Mesodermal cell (in vitro differentiated cells): ENCODE data around the gene DEPDC1B. TPM values are rescaled to one million over a fixed set of nuclear protein-coding genes. Genes with fewer than 3 reads are reported as not detected.
"Not testable (repeated sequence)": the region's sequence is repeated elsewhere in the genome, so short reads cannot be mapped to it uniquely, and the experiment has no call there.

Experiments
- H3K27ac ChIP-seq: 2 replicates; pipeline ENCODE4 v1.7.0; 2013; ENCODE audit warnings: mild to moderate bottlenecking, low read depth, low read length, moderate library complexity; ENCODE audit not compliant: severe bottlenecking
- H3K36me3 ChIP-seq: 2 replicates; pipeline ENCODE4 v1.7.1; 2013; ENCODE audit warnings: mild to moderate bottlenecking, low read length, moderate library complexity; ENCODE audit not compliant: control insufficient read depth, insufficient read depth
- H3K4me1 ChIP-seq: one replicate; pipeline ENCODE4 v1.7.1; 2013; ENCODE audit warnings: mild to moderate bottlenecking, low read length; ENCODE audit not compliant: insufficient read depth, control insufficient read depth, poor library complexity, severe bottlenecking
- H3K4me3 ChIP-seq: 2 replicates; pipeline ENCODE4 v1.7.0; 2013; ENCODE audit warnings: low read length, control low read depth, mild to moderate bottlenecking; ENCODE audit not compliant: insufficient read depth, poor library complexity, severe bottlenecking; ENCODE audit errors: extremely low read depth
- H3K9me3 ChIP-seq: 2 replicates; pipeline ENCODE4 v1.7.1; 2013; ENCODE audit warnings: mild to moderate bottlenecking, low read length, moderate library complexity; ENCODE audit not compliant: control insufficient read depth
- WGBS, 2 experiments: methylation state at CpG; one replicate each; pipeline ENCODE4 v1.1.5; 2013; ENCODE audit warnings: missing lambda C conversion rate in 2 of 2; ENCODE audit not compliant: insufficient coverage in 2 of 2; 5-methylcytosine and 5-hydroxymethylcytosine counted together
- polyA plus RNA-seq, 2 experiments: library from polyadenylated mRNA; stranded (reverse); fragments of 50-300 nt; gene quantifications; one replicate each; pipeline ENCODE4 v1.2.3, GENCODE V29; 2013

DEPDC1B gene
- polyA plus RNA-seq (2013, experiment 1 of 2), result 25.8 TPM
- 25.4 TPM for polyA plus RNA-seq (2013, experiment 2 of 2)

GRCh38 chr5:60699609-60700415, at the start of gene DEPDC1B:
Gene DEPDC1B (minus strand): TSS chr5:60700166. CDS start chr5:60700093, 73 bp downstream.
- no peaks in the 10 kb centered on the region for H3K9me3 ChIP-seq
- WGBS, 2 experiments, result 0% methylated on average over 61 to 63 of the region's 72 CpGs

GRCh38 chr5:60744682-60745081, 44.7 kb upstream of the DEPDC1B start:
- no peak overlapping the region for H3K4me3 ChIP-seq
- H3K4me1 ChIP-seq, result peaks cover 4% of the 10 kb centered on the region
- no peak overlapping the region for H3K27ac ChIP-seq
- H3K36me3 ChIP-seq, result no peaks in the 10 kb centered on the region
- H3K9me3 ChIP-seq, result peaks cover 5% of the 10 kb centered on the region
- WGBS, 2 experiments, result 87 to 98% methylated on average over 6 of the region's 6 CpGs

More at GRCh38 chr5:60699609-60700415, at the start of gene DEPDC1B:
- Histone ChIP-seq H3K4me1 (no peaks in the 10 kb centered on the region), H3K36me3 (peaks cover 5% of the 10 kb centered on the region), H3K4me3 (peak within 1 kb of the TSS; percentile 74), H3K27ac (peak within 1 kb of the TSS; percentile 94)

- no peak overlapping the region for H3K27ac ChIP-seq
- 92 to 93% methylated on average over 39 of the region's 40 CpGs for WGBS, 2 experiments
- peaks cover 4% of the 10 kb centered on the region for H3K4me1 ChIP-seq
- peaks cover 6% of the 10 kb centered on the region for H3K9me3 ChIP-seq
- no peaks in the 10 kb centered on the region for H3K36me3 ChIP-seq
- H3K4me3 ChIP-seq, result no peak overlapping the region
Observed at GRCh38 chr5:60743511-60744314, 43.7 kb upstream of the DEPDC1B start.

- no CpG with 5 or more reads among the region's 2 CpGs for WGBS, 2 experiments
- H3K27ac ChIP-seq, result no peak overlapping the region
Observed at GRCh38 chr5:60740322-60740721, 40.4 kb upstream of the DEPDC1B start.

GRCh38 chr5:60738933-60739332, 39.0 kb upstream of the DEPDC1B start:
- 52 to 56% methylated on average over 3 of the region's 3 CpGs for WGBS, 2 experiments
- H3K27ac ChIP-seq, result no peak overlapping the region

More at GRCh38 chr5:60740322-60740721, 40.4 kb upstream of the DEPDC1B start:
- peaks cover 6% of the 10 kb centered on the region for H3K9me3 ChIP-seq
- H3K4me1 ChIP-seq, result no peaks in the 10 kb centered on the region
- H3K36me3 ChIP-seq, result no peaks in the 10 kb centered on the region
- H3K4me3 ChIP-seq, result no peak overlapping the region

GRCh38 chr5:60738461-60738860, 38.5 kb upstream of the DEPDC1B start:
- Histone ChIP-seq H3K4me1 (no peaks in the 10 kb centered on the region), H3K36me3 (no peaks in the 10 kb centered on the region), H3K9me3 (peaks cover 6% of the 10 kb centered on the region), H3K4me3 (no peak overlapping the region), H3K27ac (no peak overlapping the region)
- WGBS, 2 experiments, result 60 to 91% methylated on average over 1 to 3 of the region's 4 CpGs

More at GRCh38 chr5:60738933-60739332, 39.0 kb upstream of the DEPDC1B start:
- H3K36me3 ChIP-seq, result no peaks in the 10 kb centered on the region
- no peak overlapping the region for H3K4me3 ChIP-seq
- peaks cover 6% of the 10 kb centered on the region for H3K9me3 ChIP-seq
- H3K4me1 ChIP-seq, result no peaks in the 10 kb centered on the region

- not testable (repeated sequence) for H3K36me3 ChIP-seq, H3K4me3 ChIP-seq, H3K9me3 ChIP-seq, H3K27ac ChIP-seq, H3K4me1 ChIP-seq
Observed at GRCh38 chr5:60730858-60731257, 30.9 kb upstream of the DEPDC1B start.

- no peak overlapping the region for H3K4me3 ChIP-seq
- H3K27ac ChIP-seq, result no peak overlapping the region
- no peaks in the 10 kb centered on the region for H3K9me3 ChIP-seq
- H3K4me1 ChIP-seq, result no peaks in the 10 kb centered on the region
- 86% methylated on average over 1 of the region's 1 CpG; no CpG with 5 or more reads in 1 of the 2 experiments for WGBS, 2 experiments
- H3K36me3 ChIP-seq, result no peaks in the 10 kb centered on the region
Observed at GRCh38 chr5:60727033-60727679, 27.2 kb upstream of the DEPDC1B start.

- Histone ChIP-seq H3K27ac (no peak overlapping the region), H3K9me3 (no peaks in the 10 kb centered on the region), H3K4me3 (no peak overlapping the region), H3K4me1 (no peaks in the 10 kb centered on the region), H3K36me3 (no peaks in the 10 kb centered on the region)
- no CpG with 5 or more reads among the region's 2 CpGs for WGBS, 2 experiments
Observed at GRCh38 chr5:60724126-60724525, 24.2 kb upstream of the DEPDC1B start.

GRCh38 chr5:60722416-60722815, 22.4 kb upstream of the DEPDC1B start:
- Histone ChIP-seq H3K4me3 (no peak overlapping the region), H3K4me1 (no peaks in the 10 kb centered on the region), H3K27ac (no peak overlapping the region), H3K9me3 (no peaks in the 10 kb centered on the region), H3K36me3 (no peaks in the 10 kb centered on the region)
- WGBS, 2 experiments, result 85 to 92% methylated on average over 2 to 4 of the region's 6 CpGs
